ENCODE results near the gene SPRY4.

The SPRY4 gene

GRCh38 chr5:142343531-142343930 is 18.7 kb upstream of the SPRY4 start:
- Histone ChIP-seq H3F3A (ENCODE audit: control insufficient read depth, insufficient read depth) (no peaks in the 10 kb centered on the region), H3K79me2 (ENCODE audit: control insufficient read depth, low read length) (no peaks in the 10 kb centered on the region), H3K4me2 (ENCODE audit: low read length) (no peak overlapping the region), H3K9me2 (replicated peaks; ENCODE audit: control insufficient read depth, low read length) (no peaks in the 10 kb centered on the region), H4K20me1 (ENCODE audit: control insufficient read depth, insufficient read depth, low read depth, low read length) (no peaks in the 10 kb centered on the region), H3K27ac (ENCODE audit: low read depth, low read length) (no peak overlapping the region), H3K27me3 (ENCODE audit: control insufficient read depth, low read length) (no peaks in the 10 kb centered on the region; the same call in 1 of the 2 replicates), H3K4me1 (ENCODE audit: control insufficient read depth, low read length) (no peaks in the 10 kb centered on the region), H3K4me3 (ENCODE audit: low read length) (no peak overlapping the region), H3K36me3 (ENCODE audit: control insufficient read depth, low read length) (no peaks in the 10 kb centered on the region), H3K9me3 (ENCODE audit: control insufficient read depth, insufficient read depth, low read length) (peaks cover 10% of the 10 kb centered on the region)
- TF ChIP-seq EZH2phosphoT487 (IDR thresholded peaks at IDR 0.05; ENCODE audit: borderline replicate concordance, low read length): no peak
- TF ChIP-seq, protein P1, sequence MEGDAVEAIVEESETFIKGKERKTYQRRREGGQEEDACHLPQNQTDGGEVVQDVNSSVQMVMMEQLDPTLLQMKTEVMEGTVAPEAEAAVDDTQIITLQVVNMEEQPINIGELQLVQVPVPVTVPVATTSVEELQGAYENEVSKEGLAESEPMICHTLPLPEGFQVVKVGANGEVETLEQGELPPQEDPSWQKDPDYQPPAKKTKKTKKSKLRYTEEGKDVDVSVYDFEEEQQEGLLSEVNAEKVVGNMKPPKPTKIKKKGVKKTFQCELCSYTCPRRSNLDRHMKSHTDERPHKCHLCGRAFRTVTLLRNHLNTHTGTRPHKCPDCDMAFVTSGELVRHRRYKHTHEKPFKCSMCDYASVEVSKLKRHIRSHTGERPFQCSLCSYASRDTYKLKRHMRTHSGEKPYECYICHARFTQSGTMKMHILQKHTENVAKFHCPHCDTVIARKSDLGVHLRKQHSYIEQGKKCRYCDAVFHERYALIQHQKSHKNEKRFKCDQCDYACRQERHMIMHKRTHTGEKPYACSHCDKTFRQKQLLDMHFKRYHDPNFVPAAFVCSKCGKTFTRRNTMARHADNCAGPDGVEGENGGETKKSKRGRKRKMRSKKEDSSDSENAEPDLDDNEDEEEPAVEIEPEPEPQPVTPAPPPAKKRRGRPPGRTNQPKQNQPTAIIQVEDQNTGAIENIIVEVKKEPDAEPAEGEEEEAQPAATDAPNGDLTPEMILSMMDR (IDR thresholded peaks at IDR 0.05; ENCODE audit: low read depth, low read length, poor library complexity, severe bottlenecking): no peak

- Histone ChIP-seq H3K9me2 (replicated peaks; ENCODE audit: control insufficient read depth, low read length) (no peaks in the 10 kb centered on the region), H3K9me3 (ENCODE audit: control insufficient read depth, insufficient read depth, low read length) (peaks cover 10% of the 10 kb centered on the region), H3F3A (ENCODE audit: control insufficient read depth, insufficient read depth) (no peaks in the 10 kb centered on the region), H3K4me1 (ENCODE audit: control insufficient read depth, low read length) (no peaks in the 10 kb centered on the region), H3K36me3 (ENCODE audit: control insufficient read depth, low read length) (no peaks in the 10 kb centered on the region), H3K4me2 (ENCODE audit: low read length) (no peak overlapping the region), H3K27ac (ENCODE audit: low read depth, low read length) (no peak overlapping the region), H4K20me1 (ENCODE audit: control insufficient read depth, insufficient read depth, low read depth, low read length) (no peaks in the 10 kb centered on the region), H3K79me2 (ENCODE audit: control insufficient read depth, low read length) (no peaks in the 10 kb centered on the region), H3K4me3 (ENCODE audit: low read length) (no peak overlapping the region), H3K27me3 (ENCODE audit: control insufficient read depth, low read length) (no peaks in the 10 kb centered on the region; the same call in 1 of the 2 replicates)
- TF ChIP-seq EZH2phosphoT487 (IDR thresholded peaks at IDR 0.05; ENCODE audit: borderline replicate concordance, low read length): no peak
- TF ChIP-seq, protein P1 (IDR thresholded peaks at IDR 0.05; ENCODE audit: low read depth, low read length, poor library complexity, severe bottlenecking): no peak
Observed at GRCh38 chr5:142342128-142342981, 17.5 kb upstream of the SPRY4 start.

DNA sequence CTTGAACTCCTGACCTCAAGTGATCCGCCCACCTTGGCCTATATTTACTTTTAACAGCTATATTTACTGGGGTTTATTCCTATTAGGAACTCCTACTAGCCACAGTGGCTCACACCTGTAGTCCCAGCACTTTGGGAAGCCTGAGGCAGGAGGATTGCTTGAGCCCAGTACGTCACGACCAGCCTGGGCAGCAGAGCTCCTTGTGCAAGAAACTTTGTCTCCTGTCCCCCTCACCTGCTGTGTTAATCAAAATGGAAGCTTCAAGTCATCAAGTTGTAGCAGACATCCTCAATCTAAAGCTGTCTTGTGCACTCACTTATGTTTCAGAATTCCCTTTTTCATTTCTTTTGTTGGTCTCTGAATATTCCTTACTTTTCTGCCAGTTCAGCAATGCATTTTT is 15.0 kb upstream of the SPRY4 start:
- Histone ChIP-seq H3K9me3 (ENCODE audit: control insufficient read depth, insufficient read depth, low read length) (peaks cover 5% of the 10 kb centered on the region; the same call in 1 of the 2 replicates), H3K4me3 (ENCODE audit: low read length) (no peak overlapping the region), H4K20me1 (ENCODE audit: control insufficient read depth, insufficient read depth, low read depth, low read length) (no peaks in the 10 kb centered on the region), H3K4me1 (ENCODE audit: control insufficient read depth, low read length) (no peaks in the 10 kb centered on the region), H3K4me2 (ENCODE audit: low read length) (no peak overlapping the region), H3K27ac (ENCODE audit: low read depth, low read length) (no peak overlapping the region), H3F3A (ENCODE audit: control insufficient read depth, insufficient read depth) (no peaks in the 10 kb centered on the region), H3K79me2 (ENCODE audit: control insufficient read depth, low read length) (no peaks in the 10 kb centered on the region), H3K36me3 (ENCODE audit: control insufficient read depth, low read length) (no peaks in the 10 kb centered on the region), H3K27me3 (ENCODE audit: control insufficient read depth, low read length) (no peaks in the 10 kb centered on the region; the same call in 1 of the 2 replicates), H3K9me2 (replicated peaks; ENCODE audit: control insufficient read depth, low read length) (no peaks in the 10 kb centered on the region)
- no peak for TF ChIP-seq EZH2phosphoT487 (IDR thresholded peaks at IDR 0.05; ENCODE audit: borderline replicate concordance, low read length)
- TF ChIP-seq, protein P1 (IDR thresholded peaks at IDR 0.05; ENCODE audit: low read depth, low read length, poor library complexity, severe bottlenecking): no peak
